HepG2 (cell line): ENCODE data around the gene CEP131. TPM values are rescaled to one million over a fixed set of nuclear protein-coding genes. Genes with fewer than 3 reads are reported as not detected.
A peak's percentile ranks its signal among the peaks of the same experiment; 100 is the strongest.

Experiments
- ARID3A ChIP-seq: IDR thresholded peaks from 2 replicates; pipeline ENCODE4 v1.6.1; 2012; ENCODE audit warnings: low read depth, low read length, improper control_type of control experiment
- GLMP ChIP-seq: sonication (generic); formaldehyde crosslinking; IDR thresholded peaks from 2 replicates; pipeline ENCODE4 v1.9.0; 2021; ENCODE audit warnings: missing genetic modification reagents, mild to moderate bottlenecking, borderline replicate concordance
- GMEB1 ChIP-seq: sonication (generic); formaldehyde crosslinking; IDR thresholded peaks from 2 replicates; pipeline ENCODE4 v1.5.1; 2020; ENCODE audit warnings: missing genetic modification reagents, mild to moderate bottlenecking, borderline replicate concordance
- MTA3 ChIP-seq: sonication (generic); formaldehyde crosslinking; IDR thresholded peaks from 2 replicates; pipeline ENCODE4 v1.4.0; 2020; ENCODE audit warnings: missing genetic modification reagents
- PITX1 ChIP-seq: sonication (generic); formaldehyde crosslinking; IDR thresholded peaks from 2 replicates; pipeline ENCODE4 v1.5.1; 2020; ENCODE audit warnings: mild to moderate bottlenecking, missing genetic modification reagents
- STAT6 ChIP-seq: sonication (generic); formaldehyde crosslinking; IDR thresholded peaks from 2 replicates; pipeline ENCODE4 v1.4.0; 2020; ENCODE audit warnings: missing genetic modification reagents, mild to moderate bottlenecking, borderline replicate concordance
- ZNF879 ChIP-seq: sonication (generic); formaldehyde crosslinking; IDR thresholded peaks from 2 replicates; pipeline ENCODE4 v1.8.1; 2023; ENCODE audit warnings: missing genetic modification reagents
- polyA plus RNA-seq, 8 experiments: library from polyadenylated mRNA; depleted of rRNA in 3 of 8; stranded (reverse) in 7 of 8; unstranded in 1 of 8; fragments of >200 nt; fragmentation: Illumina TruSeq in 4 of 8; extraction: Trizol in 4 of 8; gene quantifications; 2 replicates each; pipeline versions ENCODE4 v1.2.1 to v1.2.3, GENCODE V29; 2011 to 2016; ENCODE audit warnings: low read depth in 4 of 8, missing spikeins in 1 of 8, mixed read lengths in 1 of 8; ENCODE audit not compliant: insufficient read depth in 1 of 8
- total RNA-seq, 5 experiments: library from RNA; depleted of rRNA; stranded (reverse); fragments of >200 nt; fragmentation: Illumina TruSeq; extraction: Trizol; gene quantifications; 2 replicates each; pipeline ENCODE4 v1.2.3, GENCODE V29; 2016; ENCODE audit warnings: low read depth in 1 of 5
- TF ChIP-seq, protein P1 (sequence below): sonication (generic); formaldehyde crosslinking; IDR thresholded peaks from 2 replicates; pipeline ENCODE4 v1.4.0; 2020; ENCODE audit warnings: missing genetic modification reagents
- TF ChIP-seq, protein P2 (sequence below): sonication (generic); formaldehyde crosslinking; IDR thresholded peaks from 2 replicates; pipeline ENCODE4 v1.9.0; 2021; ENCODE audit warnings: missing genetic modification reagents, borderline replicate concordance

CEP131 gene
- total and polyA plus RNA-seq, 2 of the 13 experiments (the other 11 are each of a cell fraction or from before 2014, with no cell fraction given) = 5.0 to 16.8 TPM

DNA sequence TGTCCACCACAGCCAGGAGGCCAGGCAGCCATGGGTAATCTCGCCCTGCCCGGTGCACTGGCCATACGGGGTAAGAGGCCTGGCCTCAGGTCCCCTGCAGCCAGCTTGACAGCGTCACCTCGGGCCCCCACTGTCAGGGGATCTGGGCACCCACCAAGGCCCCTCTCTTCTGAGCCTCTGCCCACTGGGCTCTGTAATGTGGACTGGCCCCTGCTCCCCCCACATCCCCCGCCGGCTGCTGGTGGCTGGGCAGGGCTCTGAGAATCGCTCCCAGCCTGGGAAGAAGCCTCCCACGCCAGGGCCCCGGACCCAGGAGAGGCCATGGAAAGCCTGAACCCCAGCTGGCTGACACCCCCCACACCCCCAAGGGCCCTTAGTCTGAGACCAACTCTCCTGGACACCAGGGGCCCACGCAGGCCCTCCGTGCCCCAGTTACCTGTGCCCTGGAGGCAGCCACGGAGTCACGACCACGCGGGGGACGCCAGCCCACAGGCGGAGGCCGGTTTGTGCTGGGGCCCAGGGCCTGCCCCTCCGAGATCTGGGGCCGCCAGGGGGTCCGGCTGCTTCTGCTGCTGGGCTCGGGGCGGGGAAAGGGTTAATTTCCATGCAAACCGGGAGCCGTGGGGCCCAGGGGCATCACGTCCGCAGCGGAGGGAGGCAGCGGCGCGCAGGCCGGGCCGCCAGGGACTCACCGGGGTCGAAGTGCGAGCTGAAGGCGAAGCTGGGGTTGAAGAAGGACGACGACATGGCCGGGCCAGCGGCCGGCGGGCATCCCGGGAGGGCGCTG lies 57.3 kb downstream of the CEP131 start, which contains the start of gene PVALEF (continued):
- TF ChIP-seq, protein P1, sequence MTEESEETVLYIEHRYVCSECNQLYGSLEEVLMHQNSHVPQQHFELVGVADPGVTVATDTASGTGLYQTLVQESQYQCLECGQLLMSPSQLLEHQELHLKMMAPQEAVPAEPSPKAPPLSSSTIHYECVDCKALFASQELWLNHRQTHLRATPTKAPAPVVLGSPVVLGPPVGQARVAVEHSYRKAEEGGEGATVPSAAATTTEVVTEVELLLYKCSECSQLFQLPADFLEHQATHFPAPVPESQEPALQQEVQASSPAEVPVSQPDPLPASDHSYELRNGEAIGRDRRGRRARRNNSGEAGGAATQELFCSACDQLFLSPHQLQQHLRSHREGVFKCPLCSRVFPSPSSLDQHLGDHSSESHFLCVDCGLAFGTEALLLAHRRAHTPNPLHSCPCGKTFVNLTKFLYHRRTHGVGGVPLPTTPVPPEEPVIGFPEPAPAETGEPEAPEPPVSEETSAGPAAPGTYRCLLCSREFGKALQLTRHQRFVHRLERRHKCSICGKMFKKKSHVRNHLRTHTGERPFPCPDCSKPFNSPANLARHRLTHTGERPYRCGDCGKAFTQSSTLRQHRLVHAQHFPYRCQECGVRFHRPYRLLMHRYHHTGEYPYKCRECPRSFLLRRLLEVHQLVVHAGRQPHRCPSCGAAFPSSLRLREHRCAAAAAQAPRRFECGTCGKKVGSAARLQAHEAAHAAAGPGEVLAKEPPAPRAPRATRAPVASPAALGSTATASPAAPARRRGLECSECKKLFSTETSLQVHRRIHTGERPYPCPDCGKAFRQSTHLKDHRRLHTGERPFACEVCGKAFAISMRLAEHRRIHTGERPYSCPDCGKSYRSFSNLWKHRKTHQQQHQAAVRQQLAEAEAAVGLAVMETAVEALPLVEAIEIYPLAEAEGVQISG = peak; percentile 74
- TF ChIP-seq, protein P2, sequence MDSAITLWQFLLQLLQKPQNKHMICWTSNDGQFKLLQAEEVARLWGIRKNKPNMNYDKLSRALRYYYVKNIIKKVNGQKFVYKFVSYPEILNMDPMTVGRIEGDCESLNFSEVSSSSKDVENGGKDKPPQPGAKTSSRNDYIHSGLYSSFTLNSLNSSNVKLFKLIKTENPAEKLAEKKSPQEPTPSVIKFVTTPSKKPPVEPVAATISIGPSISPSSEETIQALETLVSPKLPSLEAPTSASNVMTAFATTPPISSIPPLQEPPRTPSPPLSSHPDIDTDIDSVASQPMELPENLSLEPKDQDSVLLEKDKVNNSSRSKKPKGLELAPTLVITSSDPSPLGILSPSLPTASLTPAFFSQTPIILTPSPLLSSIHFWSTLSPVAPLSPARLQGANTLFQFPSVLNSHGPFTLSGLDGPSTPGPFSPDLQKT (CRISPR knock-in tag) = no peak
- TF ChIP-seq MTA3 (CRISPR knock-in tag) (no peak), STAT6 (CRISPR knock-in tag) (no peak), GMEB1 (CRISPR knock-in tag) (peak; percentile 78), GLMP (CRISPR knock-in tag) (no peak), ZNF879 (CRISPR knock-in tag) (peak; percentile 76; the same call in 1 of the 2 replicates), PITX1 (CRISPR knock-in tag) (peak; percentile 71; the same call in 1 of the 2 replicates), ARID3A (no peak)
- TF ChIP-seq, all 625 proteins: peak for 312
